Activated CD4-positive, CD25-positive, alpha-beta regulatory T cell treated with anti-CD3 and anti-CD28 coated beads, Interleukin-2, amount 50 U/mL, for 24 hours (primary cell): ENCODE data around the gene STRIP2.
"Not testable (repeated sequence)": the region's sequence is repeated elsewhere in the genome, so short reads cannot be mapped to it uniquely, and the experiment has no call there.

Experiments
- ATAC-seq, 2 donors: fragments of 150-1000 bp; cut with Tn5 transposase; one replicate each; pipeline ENCODE4 v1.10.0; 2021; ENCODE audit warnings: mild to moderate bottlenecking in 1 of 2, moderate library complexity in 1 of 2

Gene STRIP2

GRCh38 chr7:129453510-129454248, 19.4 kb downstream of the STRIP2 start:
- ATAC-seq = no peak

- no peak for ATAC-seq
These were observed 20.0 kb downstream of the STRIP2 start for GRCh38 chr7:129454249-129454551.

DNA sequence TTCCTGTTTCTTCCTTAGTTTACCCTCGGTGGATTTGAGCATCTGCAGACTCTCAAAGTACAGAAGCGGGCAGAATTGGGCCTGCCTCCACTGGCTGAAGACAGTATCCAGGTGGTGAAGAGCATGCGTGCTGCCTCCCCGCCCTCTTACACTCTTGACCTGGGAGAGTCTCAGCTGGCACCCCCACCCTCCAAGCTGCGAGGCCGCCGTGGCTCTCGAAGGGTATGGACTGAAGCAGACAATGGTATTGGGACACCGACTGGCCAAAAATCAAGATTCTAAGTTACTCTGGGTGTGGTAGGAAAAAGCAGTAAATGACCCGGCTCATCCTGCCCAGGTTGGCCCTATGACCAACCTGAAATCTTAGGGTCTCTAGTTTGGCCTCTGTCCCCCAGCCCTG, 22.2 kb downstream of the STRIP2 start:
- ATAC-seq = no peak

DNA sequence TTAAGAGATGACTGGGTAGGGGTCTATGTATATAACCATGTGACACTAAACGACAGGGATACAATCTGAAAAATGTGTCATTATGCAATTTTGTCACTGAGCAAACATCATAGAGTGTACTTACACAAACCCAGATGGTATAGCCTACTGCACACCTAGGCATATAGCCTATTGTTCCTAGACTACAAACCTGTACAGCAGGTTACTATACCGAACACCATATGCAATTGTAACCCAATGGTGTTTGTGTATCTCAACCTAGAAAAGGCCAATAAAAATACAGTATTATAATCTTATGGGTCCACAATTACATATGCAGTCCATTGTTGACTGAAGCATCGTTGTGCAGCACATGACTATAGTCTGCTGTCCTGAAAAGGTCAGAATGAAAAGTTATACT, 22.9 kb downstream of the STRIP2 start:
- ATAC-seq = no peak

GRCh38 chr7:129458171-129458570, 23.9 kb downstream of the STRIP2 start:
- ATAC-seq = no peak

- ATAC-seq = no peak
These were observed 27.6 kb downstream of the STRIP2 start for GRCh38 chr7:129461809-129462208.

DNA sequence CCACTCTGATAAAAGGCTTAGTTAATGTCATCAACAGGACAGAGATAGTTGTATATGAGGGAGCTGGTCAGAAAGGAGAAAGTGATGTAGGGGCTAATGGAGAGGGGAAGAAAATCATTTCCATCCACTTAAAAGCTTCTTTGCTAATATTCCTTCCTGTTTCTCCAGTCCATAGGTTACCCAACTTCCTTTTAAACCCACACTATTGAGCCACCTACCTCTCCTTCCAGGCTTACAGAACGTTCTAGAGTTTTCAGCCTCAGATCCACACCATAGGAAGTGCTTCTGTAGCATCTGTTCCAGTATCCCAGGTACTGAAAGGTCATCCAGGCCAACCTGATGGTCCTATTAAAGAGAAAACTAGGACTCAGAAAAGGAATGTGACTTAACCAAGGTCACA, 28.2 kb downstream of the STRIP2 start:
- no peak for ATAC-seq

- no peak for ATAC-seq
These were observed 30.0 kb downstream of the STRIP2 start for GRCh38 chr7:129464194-129464593.

GRCh38 chr7:129465080-129465479, 30.8 kb downstream of the STRIP2 start:
- ATAC-seq = no peak

DNA sequence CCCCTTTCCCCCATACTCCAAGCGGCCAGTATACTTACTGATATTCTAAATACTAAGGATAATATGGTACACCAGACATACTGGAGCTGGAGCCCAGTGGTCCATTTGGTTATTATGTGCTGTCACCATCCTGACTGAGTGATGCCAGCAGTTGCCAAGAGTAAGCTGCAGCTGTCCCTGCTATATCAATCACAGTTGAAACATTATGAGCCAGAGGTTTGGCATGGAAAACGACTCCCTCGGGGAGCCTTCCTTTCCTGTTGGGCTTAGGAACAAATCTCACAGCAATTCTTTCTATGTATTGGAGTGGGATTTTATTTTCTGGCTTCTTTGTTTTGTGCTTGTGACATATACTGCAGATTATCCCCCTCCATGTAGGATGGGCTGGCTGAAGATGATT, 32.6 kb downstream of the STRIP2 start:
- no peak for ATAC-seq

DNA sequence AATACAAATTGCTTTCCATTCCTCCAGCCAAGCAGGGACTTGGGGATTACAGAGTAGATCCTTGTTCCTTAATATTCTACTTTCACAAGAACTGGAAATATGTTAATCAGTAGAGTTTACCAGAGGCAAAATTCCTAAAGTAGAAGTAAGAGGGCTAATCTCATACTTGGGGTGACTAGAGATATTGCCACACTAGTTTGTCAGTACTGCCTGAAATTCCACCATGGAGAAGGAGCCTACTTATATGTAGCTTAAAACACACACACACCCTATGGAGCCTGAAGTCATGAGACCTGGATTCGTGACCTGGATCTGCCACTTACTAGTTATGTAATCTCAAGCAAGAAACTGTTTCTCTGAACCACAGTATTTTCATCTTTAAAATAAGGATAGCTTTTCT, 33.9 kb downstream of the STRIP2 start:
- ATAC-seq = no peak

DNA sequence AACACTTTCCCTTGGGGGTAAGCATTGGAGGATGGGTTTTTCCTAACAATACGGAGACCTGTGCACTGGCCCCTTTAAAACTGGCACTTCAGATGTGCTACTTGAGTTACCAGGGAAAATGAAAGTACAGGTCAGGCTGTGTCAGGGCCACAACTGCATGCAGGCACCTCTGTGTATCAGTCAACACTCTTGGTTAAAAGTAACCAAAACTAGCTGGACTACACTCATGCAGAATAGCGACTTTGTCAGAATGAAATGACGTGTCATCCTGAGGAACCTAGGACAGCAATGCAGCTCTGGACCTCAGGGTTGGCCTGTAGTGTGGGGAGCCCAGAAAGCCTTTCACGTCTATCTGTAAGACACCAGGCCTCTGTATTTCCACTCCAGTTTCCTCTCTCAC, 34.3 kb downstream of the STRIP2 start:
- no peak for ATAC-seq

- ATAC-seq = no peak
These were observed 35.7 kb downstream of the STRIP2 start for GRCh38 chr7:129469930-129470329.

- no peak for ATAC-seq
These were observed 36.2 kb downstream of the STRIP2 start for GRCh38 chr7:129470411-129470810.

DNA sequence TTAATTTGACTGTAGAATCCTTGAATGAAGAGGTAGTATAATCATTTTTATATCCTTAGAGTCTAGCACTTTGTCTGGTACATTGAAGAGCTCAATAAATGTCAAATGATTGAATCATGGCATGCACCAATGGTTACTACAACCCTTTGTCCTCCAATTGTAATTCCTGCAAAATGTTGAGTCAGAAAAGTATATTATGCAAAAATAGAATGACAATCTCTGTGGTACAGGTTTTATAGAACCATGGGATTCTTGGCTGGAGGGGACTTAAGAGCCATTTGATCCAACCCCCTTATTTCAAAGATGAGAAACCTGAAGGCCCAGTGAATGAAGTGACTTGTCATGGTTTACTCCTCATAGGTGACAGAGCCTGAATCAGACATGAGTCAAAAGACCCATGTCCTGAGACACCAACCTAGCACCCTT, 37.2 kb downstream of the STRIP2 start:
- peak; percentile 81 to 84 for ATAC-seq

GRCh38 chr7:129475931-129476330, 41.7 kb downstream of the STRIP2 start:
- ATAC-seq = not testable (repeated sequence)

DNA sequence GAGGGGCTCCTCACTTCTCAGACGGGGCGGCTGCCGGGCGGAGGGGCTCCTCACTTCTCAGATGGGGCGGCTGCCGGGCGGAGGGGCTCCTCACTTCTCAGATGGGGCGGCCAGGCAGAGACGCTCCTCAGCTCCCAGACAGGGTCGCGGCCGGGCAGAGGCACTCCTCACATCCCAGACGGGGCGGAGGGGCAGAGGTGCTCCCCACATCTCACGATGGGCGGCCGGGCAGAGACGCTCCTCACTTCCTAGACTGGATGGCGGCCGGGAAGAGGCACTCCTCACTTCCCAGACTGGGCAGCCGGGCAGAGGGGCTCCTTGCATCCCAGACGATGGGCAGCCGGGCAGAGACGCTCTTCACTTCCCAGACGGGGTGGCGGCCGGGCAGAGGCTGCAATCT, 42.2 kb downstream of the STRIP2 start:
- not testable (repeated sequence) for ATAC-seq

DNA sequence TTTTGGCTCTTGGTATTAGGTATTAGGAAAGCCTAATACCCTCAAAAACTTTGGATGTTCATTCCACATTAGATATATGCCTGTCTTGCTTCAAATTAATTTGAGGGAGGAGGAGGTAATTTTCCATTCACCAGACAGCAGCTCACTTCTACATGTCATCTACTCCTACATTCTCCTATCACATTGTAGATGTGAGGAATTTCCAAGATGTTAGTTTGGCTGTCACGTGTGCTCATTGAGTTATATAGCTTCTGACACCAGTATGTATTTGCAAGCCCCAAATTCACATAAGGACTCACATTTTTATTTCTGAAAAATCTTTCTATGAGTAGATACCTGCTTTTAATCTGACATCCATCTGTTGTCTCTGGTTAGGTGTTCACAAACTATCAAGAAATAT, 45.6 kb downstream of the STRIP2 start:
- ATAC-seq = no peak

- ATAC-seq = no peak
These were observed 46.6 kb downstream of the STRIP2 start for GRCh38 chr7:129480674-129481363.

DNA sequence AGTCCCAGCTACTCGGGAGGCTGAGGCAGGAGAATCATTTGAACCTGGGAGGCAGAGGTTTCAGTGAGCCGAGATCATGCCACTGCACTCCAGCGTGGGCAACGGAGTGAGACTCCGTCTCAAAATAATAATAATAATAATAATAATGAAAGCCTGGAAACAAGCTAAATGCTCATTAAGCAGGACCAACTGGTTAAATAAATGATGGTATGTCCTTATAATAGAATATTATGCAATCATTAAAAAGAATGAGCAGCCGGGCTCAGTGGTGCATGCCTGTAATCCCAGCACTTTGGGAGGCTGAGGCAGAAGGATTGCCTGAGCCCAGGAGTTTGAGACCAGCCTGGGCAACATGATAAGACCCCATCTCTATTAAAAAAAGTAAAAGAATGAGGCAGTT, 47.1 kb downstream of the STRIP2 start:
- ATAC-seq = not testable (repeated sequence)

GRCh38 chr7:129482781-129483180, 48.5 kb downstream of the STRIP2 start:
- no peak for ATAC-seq

DNA sequence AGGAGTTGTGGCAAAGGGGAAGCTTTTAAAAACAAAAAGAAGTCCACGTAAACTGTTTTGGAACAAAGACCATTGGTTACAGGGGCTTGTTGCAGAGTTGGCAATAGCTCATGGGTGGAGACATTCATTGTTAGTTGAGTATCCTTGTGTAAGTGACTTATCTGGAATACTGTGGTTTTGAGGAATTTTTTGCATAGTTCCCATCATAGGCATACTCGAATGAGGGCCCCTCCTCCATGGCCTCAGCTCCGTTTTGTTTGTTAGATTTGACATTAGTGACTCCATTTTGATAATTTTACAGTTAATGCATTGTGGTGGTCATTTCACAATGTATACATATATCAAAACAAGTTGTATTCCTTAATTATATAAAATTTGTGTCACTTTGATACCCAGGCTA, 55.3 kb downstream of the STRIP2 start:
- ATAC-seq = no peak

DNA sequence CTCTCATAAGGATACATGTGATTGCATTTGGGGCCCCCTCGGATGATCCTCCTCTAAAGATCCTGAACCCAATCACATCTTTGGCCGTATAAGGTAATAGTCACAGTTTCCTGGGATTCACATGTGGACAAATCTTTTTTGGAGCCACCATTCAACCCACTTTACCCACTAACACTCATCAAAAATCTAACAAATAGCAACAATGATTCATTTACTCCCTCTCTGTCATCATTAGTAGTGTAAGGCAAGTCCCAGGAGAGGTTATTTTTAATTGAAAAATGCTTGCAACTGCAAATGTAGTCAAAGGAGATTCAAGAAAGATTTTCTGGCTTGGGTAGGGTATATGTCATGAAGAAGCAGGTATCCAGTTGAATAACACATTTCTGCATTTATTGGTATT, 58.2 kb downstream of the STRIP2 start:
- ATAC-seq = no peak

- peak in 1 of 2 donors; percentile 31 for ATAC-seq
These were observed 59.3 kb downstream of the STRIP2 start for GRCh38 chr7:129493555-129493954.

GRCh38 chr7:129494041-129494440, 59.8 kb downstream of the STRIP2 start:
- peak; percentile 81 to 85 for ATAC-seq
